GM13976 (cell line): Measurements from ENCODE around the gene UGT2A3.

Source experiments
- DNase-seq: peaks from one replicate; pipeline ENCODE4 v3.0.0; 2012; ENCODE audit warnings: low spot score
- CTCF ChIP-seq: IDR thresholded peaks from 2 replicates; pipeline ENCODE4 v1.5.1; 2012; ENCODE audit warnings: borderline replicate concordance, mild to moderate bottlenecking; ENCODE audit not compliant: insufficient read depth; ENCODE audit errors: extremely low read depth, missing control alignments, control extremely low read depth
- in situ Hi-C: fragments of 300-500 bp; cut with MboI; formaldehyde crosslinking; loops from one replicate; pipeline ENCODE4 v1.12.0; 2022; ENCODE audit warnings: low sequenced_read_pairs, mixed read lengths, inconsistent platforms; ENCODE audit not compliant: unreplicated experiment

Gene UGT2A3

DNA sequence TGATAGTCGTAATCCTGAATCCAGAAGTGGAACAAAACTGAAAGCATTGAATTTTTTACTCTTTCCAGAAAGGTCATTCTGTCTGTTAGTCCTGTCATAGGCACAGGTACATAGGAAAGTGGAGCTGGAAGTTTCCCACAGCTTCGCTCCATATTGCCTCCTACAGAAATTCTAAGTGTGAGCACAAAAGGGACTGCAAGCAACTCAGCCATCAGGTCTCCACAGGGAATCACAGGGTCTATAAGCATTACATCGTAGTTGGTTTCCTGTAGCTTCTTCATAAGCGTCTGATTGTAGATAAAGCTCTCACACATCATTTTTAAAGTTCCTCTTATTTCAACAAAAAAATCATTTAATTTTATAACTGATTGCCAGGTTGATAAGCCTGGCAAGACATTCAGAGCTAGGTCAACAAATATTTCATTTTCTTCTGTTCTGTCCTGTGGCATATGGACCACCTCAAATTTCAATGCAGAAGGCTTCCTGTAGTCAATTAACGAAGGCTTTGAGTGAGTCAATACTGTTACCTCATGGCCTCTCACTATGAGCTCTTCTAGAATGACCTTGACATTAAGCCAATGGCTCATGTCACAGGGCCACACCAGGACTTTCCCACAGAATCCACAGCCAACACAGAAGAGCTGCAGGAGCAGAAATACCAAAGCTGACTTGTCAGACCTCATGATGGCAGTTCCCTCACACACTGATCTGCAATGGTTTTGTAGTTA, at the start of gene UGT2A3:
Gene UGT2A3, minus strand, starts transcription at position 727 of the 728 bp plus-strand sequence. Its CDS starts 44 bp downstream, at position 683.
- in situ Hi-C loops = no loop called here
- no peak for TF ChIP-seq CTCF
- DNase-seq = no peak

DNA sequence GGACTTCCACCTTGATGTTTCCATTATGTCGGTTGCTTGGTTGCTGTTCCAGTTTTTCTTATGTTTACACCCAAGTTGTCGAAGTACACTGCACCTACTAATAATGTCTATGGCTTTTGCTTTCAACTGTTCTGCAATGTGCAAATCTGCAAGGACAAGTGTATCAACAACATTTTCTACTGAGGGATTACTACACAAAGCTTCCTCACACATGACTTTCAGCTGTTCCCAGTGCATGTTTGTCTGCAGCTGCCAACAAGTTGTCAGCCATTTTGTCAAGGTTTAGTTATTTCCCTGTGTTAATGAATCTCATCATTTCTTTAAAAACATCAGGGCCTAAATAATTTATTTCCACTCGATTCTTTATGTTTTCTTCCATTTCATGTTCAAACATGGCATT, 45.4 kb upstream of the UGT2A3 start:
- in situ Hi-C loops = no loop called here
- TF ChIP-seq CTCF = no peak
- DNase-seq = no peak

DNA sequence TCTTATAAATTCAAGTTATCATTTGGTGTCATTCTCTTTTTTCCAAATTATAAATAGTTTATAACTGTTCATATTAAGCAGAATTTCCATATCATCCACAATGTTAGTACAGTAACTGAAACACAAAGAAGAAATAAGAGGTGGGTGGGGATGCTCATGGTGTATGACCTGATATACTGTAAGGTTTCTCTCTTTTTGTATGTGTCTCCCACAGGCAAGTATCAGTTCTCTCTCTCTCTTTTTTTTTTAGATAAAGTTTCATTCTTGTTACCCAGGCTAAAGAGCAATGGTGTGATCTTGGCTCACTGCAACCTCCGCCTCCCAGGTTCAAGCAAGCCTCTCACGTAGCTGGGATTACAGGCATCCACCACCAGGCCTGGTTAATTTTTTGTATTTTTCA, 43.7 kb upstream of the UGT2A3 start:
- no peak for DNase-seq
- TF ChIP-seq CTCF = no peak
- in situ Hi-C loops = no loop called here

- no peak for DNase-seq
- in situ Hi-C loops = no loop called here
- TF ChIP-seq CTCF = no peak
Measured at GRCh38 chr4:68987007-68987406, 35.4 kb upstream of the UGT2A3 start.

GRCh38 chr4:68985442-68985841, 33.8 kb upstream of the UGT2A3 start:
- TF ChIP-seq CTCF = no peak
- in situ Hi-C loops = no loop called here
- no peak for DNase-seq

- in situ Hi-C loops = no loop called here
- TF ChIP-seq CTCF = no peak
- DNase-seq = no peak
Measured at GRCh38 chr4:68984947-68985346, 33.3 kb upstream of the UGT2A3 start.

GRCh38 chr4:68963374-68963773, 11.8 kb upstream of the UGT2A3 start:
- in situ Hi-C loops = no loop called here
- no peak for DNase-seq
- no peak for TF ChIP-seq CTCF
